SJSA1 (cell line): ENCODE measurements around the gene KBTBD12. TPM values are rescaled to one million over a fixed set of nuclear protein-coding genes. Genes with fewer than 3 reads are reported as not detected.

ENCODE experiments used
- DNase-seq, 2 experiments: peaks; one replicate each; pipeline ENCODE4 v3.0.0-alpha.2; 2015 to 2020; ENCODE audit warnings: low spot score in 2 of 2, low read depth in 1 of 2
- H3K27ac ChIP-seq: fragments of 250-450 bp; sonication (Bioruptor Pico); 2 replicates; pipeline ENCODE4 v1.5.1; 2020; ENCODE audit warnings: mild to moderate bottlenecking, moderate library complexity
- H3K27me3 ChIP-seq: fragments of 250-450 bp; sonication (Bioruptor Pico); replicated peaks from 2 replicates; pipeline ENCODE4 v1.5.1; 2020; ENCODE audit warnings: mild to moderate bottlenecking, moderate library complexity
- H3K36me3 ChIP-seq: fragments of 250-450 bp; sonication (Bioruptor Pico); 2 replicates; pipeline ENCODE4 v1.5.1; 2020; ENCODE audit warnings: mild to moderate bottlenecking
- H3K4me1 ChIP-seq: fragments of 250-450 bp; sonication (Bioruptor Pico); replicated peaks from 2 replicates; pipeline ENCODE4 v1.6.1; 2021; ENCODE audit warnings: mild to moderate bottlenecking
- H3K4me3 ChIP-seq: fragments of 250-450 bp; sonication (Bioruptor Pico); 2 replicates; pipeline ENCODE4 v1.5.1; 2020; ENCODE audit warnings: mild to moderate bottlenecking
- H3K9me3 ChIP-seq: fragments of 250-450 bp; sonication (Bioruptor Pico); replicated peaks from 2 replicates; pipeline ENCODE4 v1.5.1; 2020; ENCODE audit warnings: mild to moderate bottlenecking
- total RNA-seq: library from RNA; depleted of rRNA; stranded (reverse); fragments of >200 nt; shearing (Covaris generic); gene quantifications from 2 replicates; pipeline ENCODE4 v1.2.3, GENCODE V29; 2014

The KBTBD12 gene
- total RNA-seq, 1 experiment from 2014 or later: not detected

GRCh38 chr3:127949446-127950055 is 34.5 kb downstream of the KBTBD12 start:
- Histone ChIP-seq H3K27ac (no peak overlapping the region), H3K9me3 (no peaks in the 10 kb centered on the region), H3K36me3 (no peaks in the 10 kb centered on the region), H3K4me1 (no peaks in the 10 kb centered on the region), H3K27me3 (peaks cover 3% of the 10 kb centered on the region), H3K4me3 (no peak overlapping the region)
- no peak for DNase-seq

GRCh38 chr3:127951276-127951675 is 36.2 kb downstream of the KBTBD12 start:
- no peak overlapping the region for H3K27ac ChIP-seq
- no peaks in the 10 kb centered on the region for H3K9me3 ChIP-seq
- no peak overlapping the region for H3K4me3 ChIP-seq
- H3K4me1 ChIP-seq: no peaks in the 10 kb centered on the region
- H3K36me3 ChIP-seq: no peaks in the 10 kb centered on the region
- H3K27me3 ChIP-seq: peaks cover 3% of the 10 kb centered on the region
- no peak for DNase-seq

- H3K4me1 ChIP-seq: no peaks in the 10 kb centered on the region
- no peak overlapping the region for H3K27ac ChIP-seq
- H3K4me3 ChIP-seq: no peak overlapping the region
- no peak for DNase-seq
- H3K9me3 ChIP-seq: no peaks in the 10 kb centered on the region
- H3K36me3 ChIP-seq: no peaks in the 10 kb centered on the region
- no peaks in the 10 kb centered on the region; the same call in 1 of the 2 replicates for H3K27me3 ChIP-seq
These were observed 38.3 kb downstream of the KBTBD12 start for GRCh38 chr3:127953091-127954035.

GRCh38 chr3:127954640-127955039 is 39.6 kb downstream of the KBTBD12 start:
- Histone ChIP-seq H3K27ac (no peak overlapping the region), H3K9me3 (no peaks in the 10 kb centered on the region), H3K4me1 (peaks cover 3% of the 10 kb centered on the region; the same call in 1 of the 2 replicates), H3K27me3 (no peaks in the 10 kb centered on the region; the same call in 1 of the 2 replicates), H3K36me3 (no peaks in the 10 kb centered on the region), H3K4me3 (no peak overlapping the region)
- no peak for DNase-seq

GRCh38 chr3:127955728-127956127 is 40.7 kb downstream of the KBTBD12 start:
- Histone ChIP-seq H3K4me3 (no peak overlapping the region), H3K27me3 (no peaks in the 10 kb centered on the region; the same call in 1 of the 2 replicates), H3K36me3 (no peaks in the 10 kb centered on the region), H3K9me3 (no peaks in the 10 kb centered on the region), H3K27ac (no peak overlapping the region), H3K4me1 (peaks cover 4% of the 10 kb centered on the region; the same call in 1 of the 2 replicates)
- DNase-seq: no peak

- H3K27me3 ChIP-seq: no peaks in the 10 kb centered on the region
- no peaks in the 10 kb centered on the region for H3K36me3 ChIP-seq
- H3K9me3 ChIP-seq: no peaks in the 10 kb centered on the region
- no peak overlapping the region for H3K27ac ChIP-seq
- DNase-seq: no peak
- no peak overlapping the region for H3K4me3 ChIP-seq
- H3K4me1 ChIP-seq: peaks cover 4% of the 10 kb centered on the region; the same call in 1 of the 2 replicates
These were observed 44.0 kb downstream of the KBTBD12 start for GRCh38 chr3:127959041-127959440.

- Histone ChIP-seq H3K36me3 (no peaks in the 10 kb centered on the region), H3K4me1 (peaks cover 4% of the 10 kb centered on the region; the same call in 1 of the 2 replicates), H3K4me3 (no peak overlapping the region), H3K27me3 (no peaks in the 10 kb centered on the region), H3K27ac (no peak overlapping the region), H3K9me3 (no peaks in the 10 kb centered on the region)
- DNase-seq: peak in 1 of 2 experiments; percentile 9
These were observed 44.8 kb downstream of the KBTBD12 start for GRCh38 chr3:127959873-127960272.

GRCh38 chr3:127960421-127960965 is 45.5 kb downstream of the KBTBD12 start:
- peaks cover 4% of the 10 kb centered on the region; the same call in 1 of the 2 replicates for H3K4me1 ChIP-seq
- H3K9me3 ChIP-seq: no peaks in the 10 kb centered on the region
- no peak for DNase-seq
- H3K27me3 ChIP-seq: no peaks in the 10 kb centered on the region
- H3K4me3 ChIP-seq: no peak overlapping the region
- no peak overlapping the region for H3K27ac ChIP-seq
- H3K36me3 ChIP-seq: no peaks in the 10 kb centered on the region

- no peaks in the 10 kb centered on the region for H3K9me3 ChIP-seq
- peaks cover 4% of the 10 kb centered on the region for H3K4me1 ChIP-seq
- H3K27me3 ChIP-seq: no peaks in the 10 kb centered on the region
- no peak overlapping the region for H3K27ac ChIP-seq
- DNase-seq: no peak
- no peak overlapping the region for H3K4me3 ChIP-seq
- no peaks in the 10 kb centered on the region for H3K36me3 ChIP-seq
These were observed 46.1 kb downstream of the KBTBD12 start for GRCh38 chr3:127961124-127961523.

GRCh38 chr3:127961963-127962362 is 46.9 kb downstream of the KBTBD12 start:
- H3K27me3 ChIP-seq: no peaks in the 10 kb centered on the region
- peak in 1 of 2 experiments; percentile 4 for DNase-seq
- no peak overlapping the region for H3K27ac ChIP-seq
- H3K36me3 ChIP-seq: no peaks in the 10 kb centered on the region
- H3K9me3 ChIP-seq: 0 out of 2 replicates have a peak, but pooled peaks cover 3% of the 10 kb centered on the region
- no peak overlapping the region for H3K4me3 ChIP-seq
- peaks cover 13% of the 10 kb centered on the region for H3K4me1 ChIP-seq

GRCh38 chr3:127962937-127963336 is 47.9 kb downstream of the KBTBD12 start:
- Histone ChIP-seq H3K36me3 (no peaks in the 10 kb centered on the region), H3K9me3 (0 out of 2 replicates have a peak, but pooled peaks cover 3% of the 10 kb centered on the region), H3K4me1 (peaks cover 19% of the 10 kb centered on the region), H3K27me3 (no peaks in the 10 kb centered on the region), H3K4me3 (no peak overlapping the region), H3K27ac (no peak overlapping the region)
- no peak for DNase-seq

GRCh38 chr3:127964053-127964452 is 49.0 kb downstream of the KBTBD12 start:
- Histone ChIP-seq H3K36me3 (no peaks in the 10 kb centered on the region), H3K4me1 (peaks cover 21% of the 10 kb centered on the region), H3K27ac (no peak overlapping the region), H3K4me3 (no peak overlapping the region), H3K9me3 (0 out of 2 replicates have a peak, but pooled peaks cover 3% of the 10 kb centered on the region), H3K27me3 (no peaks in the 10 kb centered on the region)
- no peak for DNase-seq

GRCh38 chr3:127964816-127965215 is 49.8 kb downstream of the KBTBD12 start:
- Histone ChIP-seq H3K27ac (no peak overlapping the region), H3K36me3 (no peaks in the 10 kb centered on the region), H3K4me1 (peaks cover 16% of the 10 kb centered on the region), H3K9me3 (0 out of 2 replicates have a peak, but pooled peaks cover 3% of the 10 kb centered on the region), H3K27me3 (no peaks in the 10 kb centered on the region), H3K4me3 (no peak overlapping the region)
- no peak for DNase-seq
